ENCODE measurements around the gene TARBP2.

Gene TARBP2

GRCh38 chr12:53472056-53472582 lies 29.0 kb upstream of the TARBP2 start:
- CTCF ChIA-PET, result interaction anchor here (0.6 to 1.0 kb wide), 3 partner anchors 9 to 17 kb away, joined by 3 read pairs; no protein-coding TSS in a partner anchor
- Histone ChIP-seq H3K4me3 (ENCODE audit: low read depth, low read length) (no peak overlapping the region), H3K4me1 (ENCODE audit: control insufficient read depth, insufficient read depth, low read length) (no peaks in the 10 kb centered on the region), H3K9me3 (ENCODE audit: control insufficient read depth, insufficient read depth, low read depth, low read length) (no peaks in the 10 kb centered on the region), H3K36me3 (ENCODE audit: control insufficient read depth in 2 of 2, insufficient read depth in 1 of 2, low read length in 2 of 2) (peaks cover 93 to 99% of the 10 kb centered on the region in 2 experiments), H3K27ac (ENCODE audit: extremely low read depth, low read depth, low read length) (no peak overlapping the region; the same call in 1 of the 2 replicates)
- TF ChIP-seq, protein P1, sequence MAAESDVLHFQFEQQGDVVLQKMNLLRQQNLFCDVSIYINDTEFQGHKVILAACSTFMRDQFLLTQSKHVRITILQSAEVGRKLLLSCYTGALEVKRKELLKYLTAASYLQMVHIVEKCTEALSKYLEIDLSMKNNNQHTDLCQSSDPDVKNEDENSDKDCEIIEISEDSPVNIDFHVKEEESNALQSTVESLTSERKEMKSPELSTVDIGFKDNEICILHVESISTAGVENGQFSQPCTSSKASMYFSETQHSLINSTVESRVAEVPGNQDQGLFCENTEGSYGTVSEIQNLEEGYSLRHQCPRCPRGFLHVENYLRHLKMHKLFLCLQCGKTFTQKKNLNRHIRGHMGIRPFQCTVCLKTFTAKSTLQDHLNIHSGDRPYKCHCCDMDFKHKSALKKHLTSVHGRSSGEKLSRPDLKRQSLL (tag by site-specific recombination; IDR thresholded peaks at IDR 0.05), result no peak
- TF ChIP-seq, protein P2, sequence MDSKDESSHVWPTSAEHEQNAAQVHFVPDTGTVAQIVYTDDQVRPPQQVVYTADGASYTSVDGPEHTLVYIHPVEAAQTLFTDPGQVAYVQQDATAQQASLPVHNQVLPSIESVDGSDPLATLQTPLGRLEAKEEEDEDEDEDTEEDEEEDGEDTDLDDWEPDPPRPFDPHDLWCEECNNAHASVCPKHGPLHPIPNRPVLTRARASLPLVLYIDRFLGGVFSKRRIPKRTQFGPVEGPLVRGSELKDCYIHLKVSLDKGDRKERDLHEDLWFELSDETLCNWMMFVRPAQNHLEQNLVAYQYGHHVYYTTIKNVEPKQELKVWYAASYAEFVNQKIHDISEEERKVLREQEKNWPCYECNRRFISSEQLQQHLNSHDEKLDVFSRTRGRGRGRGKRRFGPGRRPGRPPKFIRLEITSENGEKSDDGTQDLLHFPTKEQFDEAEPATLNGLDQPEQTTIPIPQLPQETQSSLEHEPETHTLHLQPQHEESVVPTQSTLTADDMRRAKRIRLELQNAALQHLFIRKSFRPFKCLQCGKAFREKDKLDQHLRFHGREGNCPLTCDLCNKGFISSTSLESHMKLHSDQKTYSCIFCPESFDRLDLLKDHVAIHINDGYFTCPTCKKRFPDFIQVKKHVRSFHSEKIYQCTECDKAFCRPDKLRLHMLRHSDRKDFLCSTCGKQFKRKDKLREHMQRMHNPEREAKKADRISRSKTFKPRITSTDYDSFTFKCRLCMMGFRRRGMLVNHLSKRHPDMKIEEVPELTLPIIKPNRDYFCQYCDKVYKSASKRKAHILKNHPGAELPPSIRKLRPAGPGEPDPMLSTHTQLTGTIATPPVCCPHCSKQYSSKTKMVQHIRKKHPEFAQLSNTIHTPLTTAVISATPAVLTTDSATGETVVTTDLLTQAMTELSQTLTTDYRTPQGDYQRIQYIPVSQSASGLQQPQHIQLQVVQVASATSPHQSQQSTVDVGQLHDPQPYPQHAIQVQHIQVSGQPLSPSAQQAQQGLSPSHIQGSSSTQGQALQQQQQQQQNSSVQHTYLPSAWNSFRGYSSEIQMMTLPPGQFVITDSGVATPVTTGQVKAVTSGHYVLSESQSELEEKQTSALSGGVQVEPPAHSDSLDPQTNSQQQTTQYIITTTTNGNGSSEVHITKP (tag by site-specific recombination; IDR thresholded peaks at IDR 0.05), result no peak
- TF ChIP-seq ZNF514 (tag by site-specific recombination; IDR thresholded peaks at IDR 0.05) (no peak), ZNF501 (tag by site-specific recombination; IDR thresholded peaks at IDR 0.05) (no peak), TSHZ1 (tag by site-specific recombination; IDR thresholded peaks at IDR 0.05; ENCODE audit: borderline replicate concordance) (no peak), ZBTB17 (tag by site-specific recombination; IDR thresholded peaks at IDR 0.05) (no peak), ZNF558 (tag by site-specific recombination; IDR thresholded peaks at IDR 0.05) (no peak), IKZF3 (tag by site-specific recombination; IDR thresholded peaks at IDR 0.05) (peak; percentile 65), ZNF18 (tag by site-specific recombination; IDR thresholded peaks at IDR 0.05) (0 out of 2 replicates have a peak, but pooled peaks have one; percentile 53), WT1 (tag by site-specific recombination; IDR thresholded peaks at IDR 0.05) (no peak), ZNF362 (tag by site-specific recombination; IDR thresholded peaks at IDR 0.05) (no peak), ZNF394 (tag by site-specific recombination; IDR thresholded peaks at IDR 0.05; ENCODE audit: borderline replicate concordance) (no peak), ZNF768 (tag by site-specific recombination; IDR thresholded peaks at IDR 0.05) (no peak), ZBTB8A (tag by site-specific recombination; IDR thresholded peaks at IDR 0.05) (no peak), ZNF670 (tag by site-specific recombination; IDR thresholded peaks at IDR 0.05; ENCODE audit: low read depth) (no peak), ZNF629 (tag by site-specific recombination; IDR thresholded peaks at IDR 0.05) (no peak)
- POLR2A ChIA-PET, result interaction anchor here (0.6 to 1.6 kb wide), 8 partner anchors 10 to 118 kb away, joined by 3 to 11 read pairs (median 4); partner anchors contain the start of genes MAP3K12 and TARBP2

Data from HEK293 (cell line).